ENCODE data around the gene WDR41. TPM values are rescaled to one million over a fixed set of nuclear protein-coding genes. Genes with fewer than 3 reads are reported as not detected.

The WDR41 gene
- total and polyA plus RNA-seq, 2 of the 4 experiments (the other 2 are of a cell fraction) = 38.1 to 72.1 TPM

- TF ChIP-seq RFX5 (IDR thresholded peaks at IDR 0.05; ENCODE audit: low read depth, low read length) (no peak), CEBPB (IDR thresholded peaks at IDR 0.05; ENCODE audit: low read depth, low read length) (peak; percentile 65; the same call in 1 of the 2 replicates)
- no CpG with 5 or more reads among the region's 2 CpGs for WGBS, 2 experiments (ENCODE audit: extremely low coverage in 2 of 2, insufficient read length in 1 of 2)
- no peak overlapping the region for H2BK120ac ChIP-seq (ENCODE audit: low read depth, low read length)
- H3K36me3 ChIP-seq (ENCODE audit: control insufficient read depth, insufficient read depth, low read length) = no peaks in the 10 kb centered on the region
- no peak overlapping the region for H3K18ac ChIP-seq (ENCODE audit: low read depth, low read length)
- no peaks in the 10 kb centered on the region for H3K79me1 ChIP-seq (ENCODE audit: low read depth in 1 of 2, low read length in 2 of 2)
- intact Hi-C loops (cut with micrococcal nuclease) = no loop called here
- H3K9ac ChIP-seq (ENCODE audit: low read depth, low read length) = no peak overlapping the region
- no peak overlapping the region for H3K56ac ChIP-seq (ENCODE audit: extremely low read depth, insufficient read depth, low read length)
- dilution Hi-C loops (cut with HindIII; ENCODE audit: low sequenced_read_pairs, unreplicated experiment) = no loop called here
- no peaks in the 10 kb centered on the region for H3K9me3 ChIP-seq (ENCODE audit: control insufficient read depth, insufficient read depth, low read length)
- POLR2A ChIA-PET (ENCODE audit: unreplicated experiment) = no interaction called here
- H2BK20ac ChIP-seq (ENCODE audit: low read depth, low read length) = no peak overlapping the region
- H2BK15ac ChIP-seq (ENCODE audit: low read depth, low read length) = no peak overlapping the region
- no peak overlapping the region for H3K4me2 ChIP-seq (ENCODE audit: low read depth, low read length)
- H4K8ac ChIP-seq (ENCODE audit: low read depth in 2 of 2, low read length in 2 of 2) = no peak overlapping the region
- H2AFZ ChIP-seq (replicated peaks; ENCODE audit: low read length, poor library complexity) = no peak overlapping the region
- H4K91ac ChIP-seq (ENCODE audit: insufficient read depth, low read depth, low read length) = no peak overlapping the region
- H3K23ac ChIP-seq (ENCODE audit: low read depth, low read length) = no peak overlapping the region
- no TSS peak for BruUV-seq (replicated peaks)
- no peak overlapping the region for H2AK9ac ChIP-seq (replicated peaks; ENCODE audit: low read depth, low read length, poor library complexity)
- H3K9me1 ChIP-seq (ENCODE audit: insufficient read depth, low read length) = no peaks in the 10 kb centered on the region
- no peak overlapping the region for H3K14ac ChIP-seq (replicated peaks; ENCODE audit: low read depth, low read length)
- DNase-seq = peak; percentile 69
- H3K4me3 ChIP-seq (ENCODE audit: insufficient read depth, low read depth, low read length) = no peak overlapping the region
- no peak overlapping the region for H2BK5ac ChIP-seq (ENCODE audit: low read depth, low read length, poor library complexity, severe bottlenecking)
- CTCF ChIA-PET = no interaction called here
- no peak overlapping the region for H2AK5ac ChIP-seq (ENCODE audit: low read depth, low read length)
- H3K4me1 ChIP-seq (ENCODE audit: control insufficient read depth, insufficient read depth, low read length) = no peaks in the 10 kb centered on the region; the same call in 1 of the 2 replicates
- peaks cover 4% of the 10 kb centered on the region for H3K27me3 ChIP-seq (ENCODE audit: control insufficient read depth, insufficient read depth, low read length)
- no peaks in the 10 kb centered on the region for H4K20me1 ChIP-seq (ENCODE audit: insufficient read depth, low read length)
- H3K27ac ChIP-seq (ENCODE audit: insufficient read depth, low read length) = no peak overlapping the region
- no peak overlapping the region for H4K5ac ChIP-seq (ENCODE audit: low read depth, low read length)
- ATAC-seq (ENCODE audit: low read depth) = no peak; the same call in 1 of the 2 replicates
- in situ Hi-C loops (cut with MboI; ENCODE audit: low sequenced_read_pairs) = no loop called here
- no peak overlapping the region for H3K4ac ChIP-seq (ENCODE audit: low read depth, low read length)
These were observed 101.3 kb downstream of the WDR41 start for GRCh38 chr5:77390795-77391194.

Data from IMR-90 (cell line).